CD4-positive, alpha-beta T cell treated with Interleukin-4 for 1 hour (primary cell): ENCODE results near the gene MYO1B.

Experiments
- DNase-seq, 2 donors: peaks; one replicate each; pipeline ENCODE4 v3.0.0-alpha.2; 2020 to 2022

The MYO1B gene

GRCh38 chr2:191245046-191245868, at the start of gene MYO1B:
Gene MYO1B, plus strand, starts transcription at chr2:191245404. Its CDS starts 31,492 bp downstream, at chr2:191276896.
- DNase-seq: peak; percentile 36 to 50

- no peak for DNase-seq
Measured at GRCh38 chr2:191197096-191197495, 48.1 kb upstream of the MYO1B start.

GRCh38 chr2:191198271-191198670, 46.9 kb upstream of the MYO1B start:
- no peak for DNase-seq

DNA sequence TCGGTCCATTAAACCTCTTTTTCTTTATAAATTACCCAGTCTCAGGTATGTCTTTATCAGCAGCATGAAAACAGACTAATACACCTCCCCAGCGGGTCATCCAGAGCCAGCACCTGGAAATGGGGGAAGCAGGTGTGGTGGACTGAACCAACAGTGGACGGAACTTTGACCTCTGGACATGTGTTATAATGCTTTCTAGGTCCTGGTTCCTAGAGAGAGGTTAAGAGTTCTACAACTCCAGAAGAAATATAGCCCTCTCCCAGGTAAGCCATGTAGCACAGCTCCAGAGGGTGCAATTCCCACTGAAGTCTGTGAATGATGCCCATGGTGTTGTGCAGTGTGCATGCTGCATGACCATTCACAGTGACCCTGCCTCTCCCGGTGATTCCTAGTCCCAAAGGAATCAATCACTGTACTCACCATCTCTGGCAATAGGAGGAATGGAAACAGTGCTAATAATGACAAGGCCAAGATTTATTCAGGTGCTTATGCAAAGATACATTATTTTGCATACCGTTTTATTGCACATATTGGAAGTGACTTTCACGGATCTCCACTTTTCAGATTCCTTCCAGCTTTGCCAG, 45.2 kb upstream of the MYO1B start:
- DNase-seq: no peak

DNA sequence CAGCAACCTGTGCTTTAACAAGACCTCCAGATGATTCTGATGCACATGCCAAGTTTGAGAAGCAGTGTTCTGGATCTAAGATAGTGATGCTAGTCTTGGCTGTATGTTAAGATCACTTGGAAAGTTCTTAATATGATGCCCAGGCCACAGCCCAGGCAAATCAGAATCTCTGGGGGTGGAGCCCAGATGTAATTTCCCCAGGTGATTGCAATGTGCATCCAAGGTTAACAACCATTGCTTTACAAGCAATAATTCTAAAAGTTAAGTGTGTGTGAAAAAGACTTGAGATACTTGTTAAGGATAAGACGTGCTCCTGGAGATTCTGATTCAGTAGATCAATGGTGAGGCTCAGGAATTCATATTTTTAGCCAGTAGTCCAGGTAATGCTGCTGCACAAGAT, 44.3 kb upstream of the MYO1B start:
- DNase-seq: no peak

- peak in 1 of 2 donors; percentile 30 for DNase-seq
Measured at GRCh38 chr2:191202209-191202721, 42.9 kb upstream of the MYO1B start.

DNA sequence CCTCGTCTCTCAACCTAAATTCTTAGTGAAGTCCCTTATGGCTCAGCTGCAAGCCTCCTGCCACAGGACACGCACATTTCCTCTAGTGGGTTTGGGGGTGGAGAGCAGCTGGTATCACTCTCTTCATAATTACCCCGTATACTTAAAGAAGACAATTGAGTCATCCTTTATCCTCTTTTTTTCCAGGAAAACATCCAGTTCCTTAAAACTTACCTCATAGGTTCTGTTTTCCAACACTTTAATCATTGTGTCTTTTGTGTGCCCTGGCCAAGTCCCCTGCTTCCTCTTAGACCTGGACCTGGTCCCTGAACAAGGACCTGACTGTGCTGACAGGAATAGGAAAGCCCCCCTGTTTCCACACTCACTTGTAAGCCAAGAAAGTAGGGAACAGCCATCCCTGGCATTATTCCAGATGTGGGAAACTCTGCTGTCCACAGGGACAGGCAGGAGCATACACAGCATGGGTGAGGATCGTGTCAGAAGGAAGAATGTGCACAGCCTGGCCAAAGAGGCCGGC, 42.3 kb upstream of the MYO1B start:
- peak in 1 of 2 donors; percentile 34 for DNase-seq

DNA sequence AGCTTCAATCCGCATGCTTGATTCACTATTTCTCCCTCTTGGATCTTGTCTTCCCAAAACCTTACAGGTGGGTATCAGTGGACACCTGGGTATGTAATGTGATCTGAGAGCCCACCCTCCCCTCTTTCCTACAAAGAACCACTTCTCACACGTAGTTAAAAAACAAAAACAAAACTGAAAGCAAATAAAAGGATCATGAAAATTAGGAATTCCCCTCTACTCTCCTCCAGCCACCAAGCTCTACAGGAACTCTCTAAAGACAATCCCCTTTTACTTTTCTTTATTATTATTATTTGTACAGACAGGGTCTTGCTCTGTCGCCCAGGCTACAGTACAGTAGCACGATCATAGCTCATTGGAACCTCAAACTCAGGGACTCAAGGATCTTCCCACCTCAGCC, 40.8 kb upstream of the MYO1B start:
- DNase-seq: peak in 1 of 2 donors; percentile 67

DNA sequence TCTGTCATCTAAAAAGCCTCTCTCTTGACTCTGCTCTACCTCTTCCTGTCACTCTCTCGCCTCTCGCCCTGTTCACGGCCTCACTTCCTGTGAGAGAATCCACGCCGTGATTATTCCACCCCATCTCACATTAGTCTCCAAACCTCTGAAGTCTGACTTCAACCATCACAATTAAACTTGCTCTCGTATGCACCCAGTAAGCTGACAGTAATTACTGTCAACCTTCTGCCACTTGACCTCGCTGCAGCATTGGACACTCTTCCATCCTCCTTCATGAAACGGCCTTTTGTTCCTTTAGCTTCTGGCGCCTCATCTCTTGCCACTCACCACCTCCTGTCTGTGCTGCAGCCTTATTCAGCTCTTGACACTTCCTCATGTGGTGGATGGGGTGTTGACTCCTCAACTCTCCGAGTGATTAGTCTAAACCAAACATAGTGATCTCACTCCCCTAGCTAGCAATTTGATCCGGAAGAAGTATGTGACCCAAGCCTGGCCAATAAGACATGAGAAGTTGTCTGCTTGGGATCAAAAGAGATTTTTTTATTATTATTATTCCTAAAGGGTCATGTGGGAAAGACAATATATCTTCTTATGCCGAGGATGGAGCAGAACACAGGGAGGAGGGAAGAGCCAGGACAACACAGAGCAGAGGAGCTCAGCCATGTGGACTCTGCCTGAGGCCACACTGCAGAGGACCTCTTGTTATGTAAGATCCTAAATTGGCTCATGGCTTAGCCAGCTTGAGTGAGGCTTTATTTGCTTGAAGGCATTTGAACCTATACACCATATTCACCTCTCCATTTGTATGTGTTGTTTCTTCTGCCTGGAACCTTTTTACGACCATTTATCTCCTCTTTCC, 38.4 kb upstream of the MYO1B start:
- peak; percentile 48 to 69 for DNase-seq

DNA sequence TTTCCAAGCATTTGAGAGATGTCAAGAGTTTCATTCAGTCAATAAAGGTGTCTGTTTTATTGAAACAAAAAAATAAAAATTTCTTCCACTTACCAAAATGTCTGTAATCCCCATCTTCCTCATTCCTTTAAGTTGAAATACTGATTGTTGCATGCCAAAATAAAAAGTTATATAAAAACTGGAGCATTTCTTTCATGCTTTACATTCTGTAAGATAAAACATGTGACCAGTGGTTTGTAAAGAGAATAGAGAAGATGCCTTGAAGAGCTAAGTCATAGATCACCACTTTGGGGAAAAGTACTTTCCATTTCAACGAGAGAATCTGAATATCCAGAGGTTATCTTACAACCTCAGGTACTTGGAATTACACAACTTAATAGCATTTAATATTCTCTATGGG, 35.9 kb upstream of the MYO1B start:
- no peak for DNase-seq

- no peak for DNase-seq
Measured at GRCh38 chr2:191212119-191212518, 33.1 kb upstream of the MYO1B start.

- DNase-seq: no peak
Measured at GRCh38 chr2:191213333-191213732, 31.9 kb upstream of the MYO1B start.

GRCh38 chr2:191215230-191215629, 30.0 kb upstream of the MYO1B start:
- no peak for DNase-seq

DNA sequence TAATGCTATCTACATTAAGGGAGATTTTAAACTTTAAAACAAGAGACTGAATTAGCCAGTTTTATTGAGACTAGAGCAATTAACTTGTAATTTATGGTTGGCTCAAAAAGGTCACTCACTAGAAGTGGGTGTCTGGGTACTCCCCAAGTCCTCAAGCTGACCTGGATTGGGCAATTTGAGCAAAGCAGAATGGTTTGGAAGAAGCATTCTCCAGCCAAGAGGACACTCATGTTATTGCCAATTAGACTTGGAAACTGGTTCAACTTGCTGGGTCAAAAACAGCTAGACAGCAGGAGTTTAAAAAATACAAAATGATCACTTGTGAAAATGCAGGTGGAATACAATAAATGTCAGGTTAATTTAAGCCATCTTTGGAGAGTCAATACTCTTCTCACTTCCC, 29.5 kb upstream of the MYO1B start:
- DNase-seq: no peak

DNA sequence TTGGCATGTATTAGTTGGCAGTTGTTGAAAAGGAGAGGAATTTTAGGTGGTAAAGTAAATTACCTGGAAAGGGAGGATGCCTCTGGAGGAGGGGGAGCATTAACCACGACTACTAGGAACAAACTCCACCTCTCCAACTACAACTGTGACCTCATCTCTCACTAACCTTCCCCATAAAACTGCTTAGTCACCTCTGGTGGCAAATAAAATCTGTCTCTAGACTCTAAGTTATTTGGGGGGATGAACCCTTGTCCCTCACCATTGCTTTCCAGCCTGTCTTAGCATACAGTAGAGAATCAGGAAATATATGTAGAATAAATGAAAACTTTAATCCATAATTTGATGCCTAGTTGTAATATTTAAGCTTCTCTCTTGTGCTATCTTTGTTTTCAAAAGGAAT, 27.6 kb upstream of the MYO1B start:
- no peak for DNase-seq

DNA sequence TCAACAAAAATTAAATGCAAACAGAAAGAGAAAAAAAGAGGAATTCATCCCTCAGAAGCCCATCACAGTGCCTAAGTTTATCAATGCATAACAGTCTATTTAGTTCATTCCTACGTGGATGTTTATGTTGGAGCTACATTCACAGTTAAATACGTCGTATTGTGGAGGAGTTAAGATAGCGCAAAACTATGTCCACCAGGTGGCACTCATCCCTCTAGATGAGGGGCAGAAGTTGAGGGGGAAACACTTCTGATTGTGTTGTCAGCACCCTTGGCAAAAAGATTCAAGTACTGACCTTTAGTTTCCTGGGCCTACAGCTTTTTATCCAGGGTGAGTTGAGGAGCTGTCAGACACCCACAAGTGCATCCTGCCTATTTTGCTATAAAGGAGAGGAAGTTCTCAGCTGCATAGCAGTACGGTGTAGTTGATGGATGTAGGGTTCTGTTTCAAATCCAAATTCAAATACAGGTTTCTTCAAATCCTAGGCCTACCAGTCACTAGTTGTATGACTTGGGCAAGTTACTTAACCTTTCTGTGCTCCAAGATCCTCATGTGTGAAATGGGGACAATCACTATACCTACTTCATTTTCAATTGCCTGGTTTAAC, 26.8 kb upstream of the MYO1B start:
- DNase-seq: peak; percentile 35 to 40

DNA sequence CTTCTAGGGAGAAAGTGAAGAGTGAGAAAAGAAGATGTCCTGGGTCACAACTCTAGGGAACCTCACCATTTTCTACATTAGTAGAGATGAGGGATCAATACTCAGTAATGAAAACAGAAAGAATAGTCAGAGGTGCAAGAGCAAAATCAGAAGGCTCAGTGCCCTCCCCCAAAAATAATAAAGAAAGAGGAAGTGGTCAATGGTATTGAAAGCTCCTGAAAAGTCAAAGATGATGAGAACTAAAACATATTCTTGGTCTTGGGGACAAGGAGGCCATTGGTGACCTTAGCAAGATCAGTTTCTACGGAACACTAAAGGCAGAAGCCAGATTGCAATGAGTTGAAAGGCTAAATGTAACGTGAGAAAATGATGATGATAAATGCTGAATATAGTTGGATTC, 24.5 kb upstream of the MYO1B start:
- no peak for DNase-seq

GRCh38 chr2:191221666-191222065, 23.5 kb upstream of the MYO1B start:
- DNase-seq: no peak

- no peak for DNase-seq
Measured at GRCh38 chr2:191222507-191222906, 22.7 kb upstream of the MYO1B start.

DNA sequence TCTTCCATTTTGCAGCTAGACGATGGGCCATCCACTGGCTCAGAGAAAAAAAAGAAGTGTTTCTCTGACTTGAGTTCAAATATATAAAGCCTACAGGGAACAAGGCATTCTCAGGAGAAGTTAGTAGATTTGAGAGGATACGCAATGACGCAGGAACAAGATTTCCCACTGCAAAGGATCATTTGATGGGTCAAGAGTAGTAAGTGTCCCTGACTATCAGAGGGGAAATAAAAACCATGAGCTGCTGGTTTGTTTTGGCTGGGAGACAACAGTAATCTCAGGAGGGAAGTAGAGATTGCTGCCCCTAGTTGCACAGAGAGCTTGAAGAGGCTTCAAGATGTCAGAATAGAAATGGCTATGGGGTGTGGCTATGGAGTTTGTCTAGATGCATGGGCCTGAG, 22.3 kb upstream of the MYO1B start:
- no peak for DNase-seq

- DNase-seq: no peak
Measured at GRCh38 chr2:191225126-191225525, 20.1 kb upstream of the MYO1B start.

- DNase-seq: no peak
Measured at GRCh38 chr2:191225690-191226089, 19.5 kb upstream of the MYO1B start.

- DNase-seq: no peak
Measured at GRCh38 chr2:191226196-191226595, 19.0 kb upstream of the MYO1B start.
